Vagina (tissue), 2 donors: Measurements from ENCODE around the gene DPP10. TPM values are rescaled to one million over a fixed set of nuclear protein-coding genes. Genes with fewer than 3 reads are reported as not detected.

Experiments used
- DNase-seq, 2 donors: peaks; one replicate each; pipeline ENCODE4 v3.0.0-alpha.2; 2017; ENCODE audit errors: extremely low spot score in 2 of 2
- H3K27ac ChIP-seq: fragments of 200-600 bp; sonication (generic); one replicate; pipeline ENCODE4 v1.5.1; 2019
- H3K27me3 ChIP-seq: fragments of 200-600 bp; sonication (generic); one replicate; pipeline ENCODE4 v1.5.1; 2019
- H3K36me3 ChIP-seq, 2 donors: fragments of 200-600 bp; sonication (generic); one replicate each; pipeline ENCODE4 v1.5.1; 2017 to 2019
- H3K4me1 ChIP-seq: fragments of 200-600 bp; sonication (generic); one replicate; pipeline ENCODE4 v1.5.1; 2019
- H3K4me3 ChIP-seq, 2 donors: fragments of 200-600 bp; sonication (generic); 1 replicate in 1 of 2; 2 replicates in 1 of 2; pipeline ENCODE4 v1.5.1; 2016 to 2019
- H3K9me3 ChIP-seq: fragments of 200-600 bp; sonication (generic); one replicate; pipeline ENCODE4 v1.5.1; 2019
- CTCF ChIP-seq, 3 experiments: fragments of 450-650 bp in 2 of 3; fragments of 200-600 bp in 1 of 3; sonication (generic) in 1 of 3; IDR thresholded peaks; one replicate each; pipeline ENCODE4 v1.5.1; 2017 to 2019; ENCODE audit warnings: antibody characterized with exemption in 3 of 3, mild to moderate bottlenecking in 2 of 3, moderate library complexity in 2 of 3
- POLR2A ChIP-seq, 2 donors: fragments of 450-650 bp; IDR thresholded peaks; one replicate each; pipeline ENCODE4 v1.6.1; 2017; ENCODE audit warnings: antibody characterized with exemption in 2 of 2, mild to moderate bottlenecking in 2 of 2, moderate library complexity in 2 of 2
- POLR2AphosphoS5 ChIP-seq, 2 donors: sonication (generic); formaldehyde crosslinking; IDR thresholded peaks; one replicate each; pipeline ENCODE4 v1.9.0; 2017; ENCODE audit warnings: antibody characterized with exemption in 2 of 2, mild to moderate bottlenecking in 2 of 2, low read depth in 1 of 2; ENCODE audit not compliant: insufficient read depth in 1 of 2
- intact Hi-C: fragments of 100-400 bp; cut with DNase I; formaldehyde crosslinking; loops from one replicate; pipeline ENCODE4 v1.15.1; 2023
- total RNA-seq: library from RNA; depleted of rRNA; stranded (reverse); fragments of >200 nt; gene quantifications from one replicate; pipeline ENCODE4 v1.2.3, GENCODE V29; 2016

Gene DPP10
- total RNA-seq, 1 donor from 2014 or later: not detected

DNA sequence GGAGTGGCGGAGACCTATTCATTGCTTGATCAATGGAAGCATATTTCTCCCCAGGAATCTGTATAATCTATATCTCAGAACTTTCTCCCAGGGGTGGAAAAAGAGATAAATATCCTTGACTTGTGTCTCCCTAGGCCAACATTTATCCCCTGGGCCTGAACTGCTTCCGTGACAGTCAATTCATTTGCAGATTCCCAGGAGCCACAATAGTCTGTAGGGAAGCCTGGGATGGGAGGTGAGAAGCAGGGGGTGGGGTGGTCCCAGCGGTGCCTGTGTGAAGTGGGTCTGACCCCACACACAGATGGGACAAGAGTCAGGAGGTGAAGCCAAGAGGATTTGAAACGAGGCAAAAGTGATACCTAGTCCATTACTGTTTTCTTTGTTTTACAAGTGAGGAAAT lies 166.8 kb downstream of the DPP10 start:
- no peak for DNase-seq
- H3K36me3 ChIP-seq: no peaks in the 10 kb centered on the region
- intact Hi-C loops: no loop called here

DNA sequence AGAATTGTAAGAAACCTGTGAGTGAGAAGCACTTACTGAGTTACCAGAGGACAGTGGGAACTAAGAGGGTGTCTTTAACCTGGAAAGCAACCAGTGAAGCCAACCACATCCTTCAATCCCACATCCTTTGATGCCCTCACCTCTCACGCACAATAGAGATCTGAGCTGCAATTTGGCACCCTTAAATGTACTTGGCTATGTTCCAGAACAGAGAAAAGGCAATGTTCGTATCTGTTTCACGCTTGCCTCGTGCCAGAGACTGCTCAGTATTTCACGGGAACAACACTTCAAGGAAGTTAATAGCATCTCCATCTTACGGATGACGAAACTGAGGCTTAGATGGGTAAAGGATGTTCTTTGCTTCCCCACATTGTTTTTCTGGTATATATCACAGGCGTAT lies 167.4 kb downstream of the DPP10 start:
- Histone ChIP-seq H3K27ac (no peak overlapping the region), H3K4me3 (no peak overlapping the region), H3K9me3 (no peaks in the 10 kb centered on the region), H3K27me3 (no peaks in the 10 kb centered on the region), H3K4me1 (no peaks in the 10 kb centered on the region), H3K36me3 (no peaks in the 10 kb centered on the region)
- no peak for DNase-seq
- no peak for TF ChIP-seq POLR2AphosphoS5 (IDR thresholded peaks at IDR 0.05; ENCODE audit: insufficient read depth in 1 of 2, low read depth in 1 of 2)
- no peak for TF ChIP-seq POLR2A (IDR thresholded peaks at IDR 0.05)
- intact Hi-C loops: no loop called here

More for the DNA sequence above, 166.8 kb downstream of the DPP10 start:
- Histone ChIP-seq H3K4me3 (no peak overlapping the region), H3K4me1 (no peaks in the 10 kb centered on the region), H3K27ac (no peak overlapping the region), H3K27me3 (no peaks in the 10 kb centered on the region), H3K9me3 (no peaks in the 10 kb centered on the region)
- TF ChIP-seq POLR2AphosphoS5 (IDR thresholded peaks at IDR 0.05; ENCODE audit: insufficient read depth in 1 of 2, low read depth in 1 of 2) (no peak), CTCF (IDR thresholded peaks at IDR 0.05) (no peak), POLR2A (IDR thresholded peaks at IDR 0.05) (no peak)

GRCh38 chr2:114610677-114611076 lies 168.2 kb downstream of the DPP10 start:
- Histone ChIP-seq H3K27ac (no peak overlapping the region), H3K27me3 (no peaks in the 10 kb centered on the region), H3K4me1 (no peaks in the 10 kb centered on the region), H3K4me3 (no peak overlapping the region), H3K36me3 (no peaks in the 10 kb centered on the region), H3K9me3 (no peaks in the 10 kb centered on the region)
- DNase-seq: no peak
- intact Hi-C loops: no loop called here
- no peak for TF ChIP-seq POLR2AphosphoS5 (IDR thresholded peaks at IDR 0.05; ENCODE audit: insufficient read depth in 1 of 2, low read depth in 1 of 2)
- no peak for TF ChIP-seq CTCF (IDR thresholded peaks at IDR 0.05)
- no peak for TF ChIP-seq POLR2A (IDR thresholded peaks at IDR 0.05)

DNA sequence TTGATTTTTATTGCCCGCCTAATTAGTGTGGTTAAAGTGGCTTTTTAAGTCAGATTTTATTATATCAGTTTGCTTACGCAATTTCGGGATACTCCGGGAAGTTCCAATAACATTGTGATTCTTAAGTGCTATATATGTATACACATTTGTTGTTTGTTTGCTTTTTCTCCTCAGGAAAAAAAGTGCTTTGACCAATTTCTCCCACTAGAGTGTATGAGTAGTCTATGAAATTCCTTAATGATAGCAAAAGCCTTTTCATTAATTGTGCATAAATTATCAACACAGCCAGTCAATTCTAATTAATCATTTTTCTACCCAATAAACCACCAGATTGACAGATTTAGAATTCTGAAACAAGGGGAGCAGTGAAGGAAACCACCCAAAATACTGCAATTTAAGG lies 172.2 kb downstream of the DPP10 start:
- intact Hi-C loops: no loop called here
- TF ChIP-seq POLR2AphosphoS5 (IDR thresholded peaks at IDR 0.05; ENCODE audit: insufficient read depth in 1 of 2, low read depth in 1 of 2) (no peak), POLR2A (IDR thresholded peaks at IDR 0.05) (no peak), CTCF (IDR thresholded peaks at IDR 0.05) (no peak)
- no peaks in the 10 kb centered on the region for H3K36me3 ChIP-seq
- H3K27ac ChIP-seq: no peak overlapping the region
- DNase-seq: no peak
- no peaks in the 10 kb centered on the region for H3K9me3 ChIP-seq
- no peak overlapping the region for H3K4me3 ChIP-seq
- no peaks in the 10 kb centered on the region for H3K27me3 ChIP-seq
- H3K4me1 ChIP-seq: no peaks in the 10 kb centered on the region

DNA sequence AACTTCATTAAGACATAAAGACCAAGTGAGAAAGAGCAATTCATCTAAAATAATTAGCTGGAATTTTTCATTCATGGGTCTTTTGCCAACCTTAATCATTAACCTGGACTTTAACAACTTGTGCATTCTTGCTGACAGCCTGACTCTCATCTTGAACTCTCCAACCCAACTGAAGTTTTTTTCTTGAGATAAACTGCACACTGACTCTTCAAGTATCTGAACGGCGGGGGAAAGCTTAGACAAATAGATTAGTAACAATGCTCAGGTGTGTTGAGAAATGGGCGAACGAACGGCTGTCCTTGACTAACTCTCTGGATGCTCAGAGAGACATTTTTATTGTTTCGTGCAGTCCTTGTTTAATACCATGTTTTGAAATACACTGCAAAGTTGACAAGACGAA lies 186.0 kb downstream of the DPP10 start:
- H3K27me3 ChIP-seq: no peaks in the 10 kb centered on the region
- no peak for DNase-seq
- H3K36me3 ChIP-seq: no peaks in the 10 kb centered on the region
- no peak overlapping the region for H3K4me3 ChIP-seq
- no peaks in the 10 kb centered on the region for H3K9me3 ChIP-seq
- no peak overlapping the region for H3K27ac ChIP-seq
- H3K4me1 ChIP-seq: no peaks in the 10 kb centered on the region
- TF ChIP-seq CTCF (IDR thresholded peaks at IDR 0.05) (no peak), POLR2A (IDR thresholded peaks at IDR 0.05) (no peak), POLR2AphosphoS5 (IDR thresholded peaks at IDR 0.05; ENCODE audit: insufficient read depth in 1 of 2, low read depth in 1 of 2) (no peak)
- intact Hi-C loops: no loop called here
